Effector memory CD8-positive, alpha-beta T cell (primary cell): ENCODE results near the gene RRAGA.
"Not testable (repeated sequence)": the region's sequence is repeated elsewhere in the genome, so short reads cannot be mapped to it uniquely, and the experiment has no call there.

Experiments used
- ATAC-seq: fragments of 150-1000 bp; cut with Tn5 transposase; replicated peaks from 2 replicates; pipeline ENCODE4 v1.10.0; 2021; ENCODE audit warnings: mild to moderate bottlenecking, moderate library complexity
- DNase-seq, 3 experiments: peaks; one replicate each; pipeline ENCODE4 v3.0.0; 2021
- H3K27ac Mint-ChIP-seq, 2 donors: one replicate each; pipeline ENCODE4 v1.8.0; 2022; ENCODE audit warnings: mild to moderate bottlenecking in 2 of 2, mixed read lengths in 2 of 2, moderate library complexity in 2 of 2
- H3K27me3 Mint-ChIP-seq, 2 donors: one replicate each; pipeline ENCODE4 v1.8.0; 2022; ENCODE audit warnings: mixed read lengths in 2 of 2
- H3K36me3 Mint-ChIP-seq: one replicate; pipeline ENCODE4 v1.8.0; 2022; ENCODE audit warnings: mild to moderate bottlenecking, moderate library complexity, mixed read lengths; ENCODE audit not compliant: insufficient read depth
- H3K4me1 Mint-ChIP-seq, 2 donors: one replicate each; pipeline ENCODE4 v1.8.0; 2022; ENCODE audit warnings: low read depth in 2 of 2, mixed read lengths in 2 of 2
- H3K4me3 Mint-ChIP-seq, 2 donors: one replicate each; pipeline ENCODE4 v1.8.0; 2022; ENCODE audit warnings: mild to moderate bottlenecking in 2 of 2, mixed read lengths in 2 of 2, moderate library complexity in 2 of 2
- H3K9me3 Mint-ChIP-seq, 2 donors: one replicate each; pipeline ENCODE4 v1.8.0; 2022; ENCODE audit warnings: mixed read lengths in 2 of 2
- total RNA-seq, 9 experiments: gene quantifications; one replicate each; lab custom pipeline; 2026; lab: John Stamatoyannopoulos, UW

RRAGA gene
- 28.3 to 57.6 (median 39.7) reads per million in 9 experiments for total RNA-seq

DNA sequence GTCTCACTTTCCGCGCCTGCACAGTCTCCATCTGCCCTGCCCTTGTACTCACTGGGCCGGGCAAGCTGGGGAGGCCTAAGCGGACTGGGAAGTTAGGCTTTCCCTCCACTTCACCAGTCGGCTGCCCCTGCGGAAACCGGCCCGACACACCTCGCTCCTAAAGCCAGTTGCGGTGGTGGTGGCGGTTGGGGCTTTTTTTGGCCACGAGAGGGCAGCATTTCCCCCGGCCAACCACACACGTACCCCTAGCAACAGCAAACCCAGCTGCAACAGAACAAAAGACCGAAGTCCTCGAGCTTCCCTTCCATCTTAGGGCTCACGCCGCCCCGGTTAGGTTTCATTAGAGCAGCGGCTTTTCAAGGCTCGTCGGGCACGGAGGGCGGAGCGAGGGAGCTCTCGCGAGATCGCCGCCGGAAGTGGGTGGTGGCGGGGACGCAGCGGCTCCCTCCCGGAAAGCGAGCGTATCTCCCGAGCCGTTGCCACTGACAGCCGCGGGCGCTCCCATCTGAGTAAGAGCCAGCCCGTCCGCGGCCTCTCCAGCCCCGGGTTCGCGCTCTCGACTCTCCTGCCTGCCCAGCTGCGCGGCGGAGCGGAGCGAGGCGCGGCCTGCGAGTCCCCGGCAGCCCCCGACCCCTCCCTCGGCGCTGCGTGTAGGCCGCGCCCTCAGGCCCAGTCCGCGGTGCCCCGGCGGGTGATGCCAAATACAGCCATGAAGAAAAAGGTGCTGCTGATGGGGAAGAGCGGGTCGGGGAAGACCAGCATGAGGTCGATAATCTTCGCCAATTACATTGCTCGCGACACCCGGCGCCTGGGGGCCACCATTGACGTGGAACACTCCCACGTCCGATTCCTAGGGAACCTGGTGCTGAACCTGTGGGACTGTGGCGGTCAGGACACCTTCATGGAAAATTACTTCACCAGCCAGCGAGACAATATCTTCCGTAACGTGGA is at the start of gene RRAGA:
RRAGA (plus strand) TSS at position 462 of the 951 bp plus-strand sequence; CDS start at position 695, 233 bp downstream.
- DNase-seq (peak; percentile 96 to 97 (median 96)), ATAC-seq (peak; percentile 87)
- Mint-ChIP-seq H3K27ac (peak within 1 kb of the TSS; percentile 99), H3K4me1 (peaks cover 20 to 29% of the 10 kb centered on the region in 2 donors), H3K4me3 (peak within 1 kb of the TSS; percentile 93 to 96), H3K36me3 (peaks cover 20% of the 10 kb centered on the region), H3K9me3 (no peaks in the 10 kb centered on the region), H3K27me3 (no peaks in the 10 kb centered on the region)

- H3K27ac Mint-ChIP-seq: no peak overlapping the region
- no peaks in the 10 kb centered on the region for H3K36me3 Mint-ChIP-seq
- DNase-seq (no peak), ATAC-seq (no peak)
- H3K4me3 Mint-ChIP-seq: no peak overlapping the region
- no peaks in the 10 kb centered on the region for H3K4me1 Mint-ChIP-seq
- H3K27me3 Mint-ChIP-seq: peaks cover 30 to 42% of the 10 kb centered on the region in 2 donors
- H3K9me3 Mint-ChIP-seq: peaks cover 0 to 2% of the 10 kb centered on the region in 2 donors
These were observed 49.1 kb upstream of the RRAGA start for GRCh38 chr9:19000133-19000532.

- H3K4me1 Mint-ChIP-seq: no peaks in the 10 kb centered on the region
- no peaks in the 10 kb centered on the region for H3K36me3 Mint-ChIP-seq
- ATAC-seq: no peak
- no peaks in the 10 kb centered on the region for H3K9me3 Mint-ChIP-seq
- DNase-seq: no peak
- H3K27ac Mint-ChIP-seq: no peak overlapping the region
- no peak overlapping the region for H3K4me3 Mint-ChIP-seq
- H3K27me3 Mint-ChIP-seq: peaks cover 0 to 8% of the 10 kb centered on the region in 2 donors
These were observed 39.7 kb upstream of the RRAGA start for GRCh38 chr9:19009391-19009965.

DNA sequence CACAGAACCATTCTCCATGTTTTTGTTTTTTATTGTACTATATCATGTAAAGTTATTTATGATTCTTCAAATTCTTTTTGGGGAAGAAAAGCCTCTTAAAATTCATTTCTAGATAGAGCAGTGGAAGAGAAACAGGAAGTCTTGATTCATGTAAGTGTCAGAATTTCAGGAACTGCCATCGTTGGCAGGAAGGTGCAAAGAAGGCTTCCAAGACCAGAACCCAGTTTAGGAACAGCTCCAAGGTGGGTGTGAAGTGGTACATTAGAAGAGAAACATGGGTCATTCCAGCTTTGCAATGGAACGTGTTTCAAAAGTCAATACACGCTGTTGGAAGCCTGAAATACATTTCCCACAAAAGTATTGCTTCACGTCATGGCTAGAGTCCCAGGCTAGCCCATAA is 31.0 kb upstream of the RRAGA start:
- H3K27ac Mint-ChIP-seq: no peak overlapping the region
- ATAC-seq (no peak), DNase-seq (no peak)
- no peaks in the 10 kb centered on the region for H3K36me3 Mint-ChIP-seq
- H3K4me1 Mint-ChIP-seq: peaks cover 0 to 3% of the 10 kb centered on the region in 2 donors
- H3K9me3 Mint-ChIP-seq: no peaks in the 10 kb centered on the region
- H3K27me3 Mint-ChIP-seq: peaks cover 10 to 18% of the 10 kb centered on the region in 2 donors
- H3K4me3 Mint-ChIP-seq: no peak overlapping the region

DNA sequence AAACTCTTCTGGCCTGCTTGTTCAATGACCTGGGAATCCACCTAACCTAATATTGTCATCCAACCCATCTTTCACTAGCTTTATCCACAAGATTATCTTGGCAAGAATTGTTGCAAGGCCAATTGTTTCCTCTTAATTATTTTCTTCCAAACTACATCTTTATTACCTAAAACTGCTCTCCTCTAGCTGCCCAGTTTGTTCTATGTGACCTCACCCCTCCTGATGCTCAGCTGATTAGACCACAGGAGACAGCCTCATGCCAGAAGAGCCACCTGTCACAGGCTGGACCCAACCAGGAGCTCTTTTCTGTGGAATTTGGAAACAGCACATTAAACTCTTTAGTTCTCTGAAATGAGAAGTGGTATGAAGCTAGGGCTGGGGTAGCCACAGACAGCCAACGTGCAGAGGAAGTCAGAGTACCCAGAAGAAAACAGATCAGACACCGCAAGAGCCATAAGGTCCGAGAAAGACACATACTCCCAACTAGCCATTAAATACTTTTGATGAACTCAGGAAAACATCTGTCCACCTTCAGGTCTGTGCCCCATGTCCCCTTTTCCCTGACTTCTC is 28.3 kb upstream of the RRAGA start:
- ATAC-seq (no peak), DNase-seq (no peak)
- H3K9me3 Mint-ChIP-seq: no peaks in the 10 kb centered on the region
- no peaks in the 10 kb centered on the region for H3K36me3 Mint-ChIP-seq
- no peak overlapping the region for H3K27ac Mint-ChIP-seq
- H3K4me1 Mint-ChIP-seq: peaks cover 0 to 3% of the 10 kb centered on the region in 2 donors
- H3K4me3 Mint-ChIP-seq: no peak overlapping the region
- peaks cover 18 to 35% of the 10 kb centered on the region in 2 donors for H3K27me3 Mint-ChIP-seq

- peaks cover 18 to 35% of the 10 kb centered on the region in 2 donors for H3K27me3 Mint-ChIP-seq
- not testable (repeated sequence) for H3K4me1 Mint-ChIP-seq, H3K4me3 Mint-ChIP-seq, H3K9me3 Mint-ChIP-seq, H3K36me3 Mint-ChIP-seq, DNase-seq, H3K27ac Mint-ChIP-seq, ATAC-seq
These were observed 27.6 kb upstream of the RRAGA start for GRCh38 chr9:19021649-19022048.

DNA sequence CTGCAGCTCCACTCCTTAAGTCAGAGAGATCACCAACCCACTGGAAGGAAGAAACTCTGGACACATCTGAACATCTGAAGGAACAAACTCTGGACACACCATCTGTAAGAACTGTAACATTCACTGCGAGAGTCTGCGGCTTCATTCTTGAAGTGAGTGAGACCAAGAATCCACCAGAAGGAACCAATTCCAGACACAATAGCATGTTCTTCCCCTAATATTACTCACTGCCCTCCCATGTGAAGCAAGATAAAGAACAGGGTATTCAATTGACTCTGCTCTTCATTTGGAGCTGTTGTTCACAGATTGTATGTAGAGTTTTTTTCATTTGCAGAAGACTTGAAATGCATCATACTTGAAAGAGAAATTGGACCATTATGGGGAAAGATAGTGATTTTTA is 27.0 kb upstream of the RRAGA start:
- H3K4me3 Mint-ChIP-seq: no peak overlapping the region
- no peaks in the 10 kb centered on the region for H3K36me3 Mint-ChIP-seq
- no peak for ATAC-seq

DNA sequence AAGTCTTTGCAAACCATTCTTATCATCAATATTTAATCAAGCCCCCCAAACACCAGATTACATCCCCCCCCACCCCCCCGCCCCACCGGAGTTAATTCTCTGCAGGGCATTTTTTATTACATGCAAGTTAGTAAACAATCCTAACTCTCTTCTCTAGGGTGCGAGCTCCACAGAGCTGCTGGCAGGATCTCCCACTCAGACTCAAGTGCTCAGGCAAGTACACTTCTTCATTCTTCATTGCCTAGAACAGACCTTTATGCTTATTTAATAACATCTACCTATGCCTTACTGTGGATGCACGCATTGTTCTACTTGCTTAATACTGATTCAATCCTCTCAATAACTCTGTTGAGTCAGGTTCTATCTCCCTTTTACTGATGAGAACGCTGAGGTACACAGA is 26.1 kb upstream of the RRAGA start:
- no peaks in the 10 kb centered on the region for H3K36me3 Mint-ChIP-seq
- ATAC-seq (no peak), DNase-seq (no peak)
- H3K9me3 Mint-ChIP-seq: no peaks in the 10 kb centered on the region
- H3K27me3 Mint-ChIP-seq: peaks cover 18 to 35% of the 10 kb centered on the region in 2 donors
- H3K4me1 Mint-ChIP-seq: peaks cover 0 to 3% of the 10 kb centered on the region in 2 donors
- H3K27ac Mint-ChIP-seq: no peak overlapping the region
- no peak overlapping the region for H3K4me3 Mint-ChIP-seq

More for the DNA sequence above, 27.0 kb upstream of the RRAGA start:
- peaks cover 18 to 35% of the 10 kb centered on the region in 2 donors for H3K27me3 Mint-ChIP-seq
- DNase-seq: no peak
- H3K27ac Mint-ChIP-seq: no peak overlapping the region
- H3K9me3 Mint-ChIP-seq: no peaks in the 10 kb centered on the region
- H3K4me1 Mint-ChIP-seq: peaks cover 0 to 3% of the 10 kb centered on the region in 2 donors

- peaks cover 25 to 42% of the 10 kb centered on the region in 2 donors for H3K27me3 Mint-ChIP-seq
- H3K36me3 Mint-ChIP-seq: no peaks in the 10 kb centered on the region
- DNase-seq: no peak
- no peak overlapping the region for H3K27ac Mint-ChIP-seq
- ATAC-seq: no peak
- no peaks in the 10 kb centered on the region for H3K9me3 Mint-ChIP-seq
- no peak overlapping the region for H3K4me3 Mint-ChIP-seq
- peaks cover 0 to 3% of the 10 kb centered on the region in 2 donors for H3K4me1 Mint-ChIP-seq
These were observed 22.9 kb upstream of the RRAGA start for GRCh38 chr9:19026375-19026774.

GRCh38 chr9:19027825-19028224 is 21.4 kb upstream of the RRAGA start:
- no peaks in the 10 kb centered on the region for H3K36me3 Mint-ChIP-seq
- H3K9me3 Mint-ChIP-seq: no peaks in the 10 kb centered on the region
- ATAC-seq: no peak
- no peak for DNase-seq
- H3K27ac Mint-ChIP-seq: no peak overlapping the region
- no peak overlapping the region for H3K4me3 Mint-ChIP-seq
- H3K27me3 Mint-ChIP-seq: peaks cover 22 to 35% of the 10 kb centered on the region in 2 donors
- H3K4me1 Mint-ChIP-seq: peaks cover 0 to 3% of the 10 kb centered on the region in 2 donors

GRCh38 chr9:19028835-19029451 is 20.3 kb upstream of the RRAGA start:
- ATAC-seq: peak; percentile 35
- peaks cover 20 to 30% of the 10 kb centered on the region in 2 donors for H3K27me3 Mint-ChIP-seq
- no peaks in the 10 kb centered on the region for H3K36me3 Mint-ChIP-seq
- no peak overlapping the region for H3K4me3 Mint-ChIP-seq
- no peak overlapping the region for H3K27ac Mint-ChIP-seq
- DNase-seq: peak in 2 of 3 experiments; percentile 4 to 21
- peaks cover 0 to 3% of the 10 kb centered on the region in 2 donors for H3K4me1 Mint-ChIP-seq
- H3K9me3 Mint-ChIP-seq: no peaks in the 10 kb centered on the region

GRCh38 chr9:19030899-19031298 is 18.3 kb upstream of the RRAGA start:
- Mint-ChIP-seq H3K27ac (no peak overlapping the region), H3K9me3 (no peaks in the 10 kb centered on the region), H3K4me1 (peaks cover 0 to 3% of the 10 kb centered on the region in 2 donors), H3K4me3 (no peak overlapping the region), H3K36me3 (no peaks in the 10 kb centered on the region), H3K27me3 (peaks cover 13 to 30% of the 10 kb centered on the region in 2 donors)
- DNase-seq (no peak), ATAC-seq (no peak)

DNA sequence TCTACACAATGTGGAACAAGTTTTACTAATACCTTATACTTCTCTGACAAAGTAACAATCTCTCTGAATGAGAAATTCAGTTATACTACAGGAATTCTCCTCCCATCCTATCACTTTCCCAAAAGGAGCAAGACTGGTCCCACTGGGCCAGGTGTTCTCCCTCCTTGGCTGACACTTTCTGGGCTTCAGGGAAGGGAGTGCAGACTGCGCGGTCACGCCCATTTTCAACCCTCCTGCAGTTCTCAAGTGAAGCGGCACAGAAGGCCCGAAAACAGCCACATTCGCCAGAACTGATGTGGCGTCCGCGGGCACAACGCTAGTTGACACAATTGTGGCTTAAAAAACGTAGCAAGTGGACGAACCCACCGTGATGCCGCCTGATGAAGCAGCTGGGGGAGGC is 16.8 kb upstream of the RRAGA start:
- ATAC-seq (no peak), DNase-seq (no peak)
- Mint-ChIP-seq H3K4me3 (no peak overlapping the region), H3K4me1 (peaks cover 0 to 3% of the 10 kb centered on the region in 2 donors), H3K9me3 (no peaks in the 10 kb centered on the region), H3K27me3 (peaks cover 13 to 30% of the 10 kb centered on the region in 2 donors), H3K27ac (no peak overlapping the region), H3K36me3 (no peaks in the 10 kb centered on the region)
